T-helper 1 cell treated with Interleukin-12 subunit alpha and Interleukin-12 subunit beta and Interleukin-4 antibody, amounts not matched to agents 30 ng/mL and 1 ng/mL, for 36 hours (primary cell): ENCODE results near the gene LTB4R2. TPM values are rescaled to one million over a fixed set of nuclear protein-coding genes. Genes with fewer than 3 reads are reported as not detected.

Experiments
- intact Hi-C: fragments of 100-400 bp; cut with micrococcal nuclease; formaldehyde crosslinking; loops from one replicate; pipeline ENCODE4 v1.15.1; 2024
- total RNA-seq: library from RNA; stranded (reverse); gene quantifications from 2 replicates; pipeline ENCODE4 v1.2.3, GENCODE V29; 2022

Gene LTB4R2
- 15.1 and 17.8 TPM in 2 replicates for total RNA-seq

DNA sequence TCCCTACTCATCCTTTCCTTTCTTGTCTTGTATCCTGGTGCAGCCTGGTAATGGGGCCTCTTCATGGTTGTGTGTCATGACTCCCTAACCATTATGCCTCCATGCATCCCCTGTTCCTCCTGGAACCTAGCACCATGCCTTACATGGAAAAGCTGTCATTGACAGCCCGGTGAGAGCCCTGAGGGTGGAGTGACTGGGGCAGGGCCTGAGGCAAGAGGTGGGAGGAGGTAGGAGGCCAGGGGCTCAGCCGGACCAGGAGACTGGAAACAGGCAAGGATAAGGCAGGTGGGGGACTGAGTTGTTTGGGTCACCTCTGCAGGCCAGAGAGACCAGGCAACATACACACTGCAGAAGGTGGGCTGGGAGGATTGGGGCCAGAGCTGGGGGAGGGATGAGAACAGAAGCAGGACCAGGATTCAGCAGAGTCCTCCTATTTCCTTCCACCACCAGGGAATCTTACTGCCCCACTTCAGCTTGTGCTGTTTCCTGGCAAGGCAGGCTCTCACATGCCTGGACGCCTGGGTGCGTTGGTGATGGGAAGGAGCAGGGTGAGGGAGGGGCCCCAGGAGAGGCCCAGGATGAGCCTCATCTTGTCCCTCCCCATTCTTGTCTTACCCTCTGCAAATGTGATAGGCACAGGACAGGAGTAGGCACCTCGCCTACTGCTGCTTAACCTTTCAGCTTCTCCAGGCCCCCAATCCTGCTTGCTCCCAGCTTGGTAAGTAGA lies at the start of gene LTB4R2:
LTB4R2 (plus strand) TSS at position 603 of the 727 bp plus-strand sequence. CDS start 525 bp downstream, outside the sequence.
- intact Hi-C loops = loop anchor here (5.0 kb wide), 1 partner anchor 192 kb away; no protein-coding TSS in a partner anchor

GRCh38 chr14:24260780-24261157 lies 49.2 kb upstream of the LTB4R2 start:
- intact Hi-C loops = no loop called here

DNA sequence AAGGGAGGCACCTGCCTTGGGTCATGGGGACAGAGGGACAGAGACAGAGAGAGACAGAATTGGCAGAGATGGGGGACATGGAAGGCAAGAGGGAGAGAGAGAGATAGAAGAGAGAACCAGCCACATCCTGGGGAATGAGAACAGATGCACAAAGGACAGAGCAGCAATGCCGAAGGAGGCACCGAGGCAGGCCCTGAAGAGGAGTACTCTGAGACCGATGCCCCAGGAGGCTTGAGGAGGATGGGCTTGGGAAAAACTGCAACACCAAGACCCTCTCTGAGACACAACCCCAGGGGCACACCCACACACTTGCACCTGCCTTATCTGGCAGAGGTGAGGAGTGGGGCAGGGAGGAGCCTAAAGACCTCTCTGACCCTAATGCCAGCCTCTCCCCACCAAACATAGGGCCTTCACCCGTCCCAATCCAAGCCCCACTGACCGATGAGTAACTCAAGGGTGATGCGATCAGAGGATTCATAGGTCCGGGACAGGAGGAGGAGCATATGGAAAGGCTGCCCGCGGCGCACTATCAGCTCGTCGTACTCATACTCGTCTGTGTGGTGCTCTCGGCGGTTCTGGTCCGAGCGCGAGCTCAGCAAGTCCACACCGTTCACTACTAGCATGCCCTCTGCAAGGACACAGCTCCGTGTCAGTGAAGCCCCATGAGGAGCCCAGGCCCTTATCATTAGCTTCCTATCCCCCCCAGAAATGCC lies 48.5 kb upstream of the LTB4R2 start:
- intact Hi-C loops = no loop called here

DNA sequence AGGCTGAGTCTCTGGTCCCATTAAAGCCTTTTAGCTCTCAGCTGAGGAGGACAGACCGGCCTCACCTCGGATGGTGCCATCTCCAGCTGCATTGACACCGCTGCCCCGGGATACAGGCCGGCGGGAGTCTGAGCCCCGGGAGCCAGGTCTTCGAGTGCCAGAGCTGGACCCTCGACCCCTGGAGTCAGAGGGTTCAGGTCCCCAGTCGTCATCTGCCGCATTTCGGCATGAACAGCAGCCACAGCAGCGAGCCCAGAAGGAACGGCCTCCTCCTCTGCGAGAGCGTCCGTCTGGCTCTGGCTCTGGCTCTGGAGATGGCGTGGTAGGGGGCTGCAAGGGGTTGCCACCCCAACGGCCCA lies 48.0 kb upstream of the LTB4R2 start:
- intact Hi-C loops = no loop called here

DNA sequence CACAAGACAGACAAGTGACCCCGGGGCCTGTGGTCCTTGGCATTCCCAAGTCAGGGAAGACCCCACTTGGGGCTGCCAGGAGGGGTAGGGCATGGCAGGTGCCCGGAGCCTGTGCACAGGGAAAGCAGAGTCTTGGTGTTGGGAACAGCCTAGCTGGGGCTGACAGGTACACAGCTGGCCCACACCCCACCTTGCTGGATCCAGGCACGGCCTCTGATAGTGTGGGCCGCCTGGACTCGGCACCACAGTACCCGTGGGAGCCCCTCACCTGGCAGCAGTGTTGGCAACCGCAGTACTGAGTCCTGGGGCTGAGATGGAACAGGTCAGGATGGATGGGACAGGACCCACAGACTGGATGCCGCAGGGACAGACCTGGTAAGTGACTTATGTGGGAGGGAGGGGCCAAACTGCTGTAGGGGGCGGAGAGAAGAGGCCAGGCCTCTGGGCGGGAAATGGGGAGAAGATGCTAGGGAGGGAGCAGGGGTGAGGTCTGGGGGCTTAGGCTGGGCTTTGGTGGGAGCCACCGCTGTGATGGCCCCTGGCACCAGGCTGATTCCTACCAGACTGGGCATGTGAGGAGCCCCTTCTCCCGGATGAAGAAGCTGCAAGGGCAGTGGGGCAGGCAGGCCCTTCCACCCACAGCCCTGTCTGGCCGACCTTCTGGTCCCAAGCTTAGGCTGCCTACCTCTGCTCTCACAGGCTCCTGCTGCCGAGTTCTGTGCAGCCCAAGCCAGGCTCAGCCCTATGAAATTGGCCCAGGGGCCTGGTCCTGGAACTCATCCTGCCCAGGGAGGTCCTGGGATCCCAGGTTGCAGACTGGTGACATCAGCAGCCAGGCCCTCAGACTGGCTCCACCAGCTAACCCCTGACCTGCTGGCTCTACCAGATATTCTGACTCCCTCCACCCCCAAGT lies 46.9 kb upstream of the LTB4R2 start, which contains the start of gene TGM1:
TGM1 (minus strand) TSS at position 357 of the 913 bp plus-strand sequence. CDS start 825 bp downstream, outside the sequence.
- intact Hi-C loops = no loop called here

DNA sequence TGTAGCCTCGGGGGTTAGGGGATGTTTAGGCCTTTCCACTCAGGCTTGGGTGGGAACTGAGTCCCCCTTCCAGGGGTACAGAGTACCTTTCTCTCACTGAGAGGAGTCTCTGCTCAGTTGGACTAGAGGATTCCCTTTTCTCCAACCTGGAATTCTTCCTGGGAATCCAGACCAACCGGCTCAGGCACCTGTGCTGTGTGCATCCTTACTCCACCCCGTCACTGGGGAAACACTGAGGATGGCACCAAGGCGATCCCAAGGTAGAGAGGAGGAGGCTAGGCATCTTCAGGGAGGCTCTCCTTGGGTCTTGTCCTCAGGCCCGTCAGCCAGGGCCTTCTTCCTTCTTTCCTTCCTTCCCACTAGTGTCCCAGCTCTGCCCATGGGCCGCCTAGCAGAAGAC lies 46.1 kb upstream of the LTB4R2 start:
- intact Hi-C loops = no loop called here

- intact Hi-C loops = no loop called here
Measured at GRCh38 chr14:24264298-24264697, 45.6 kb upstream of the LTB4R2 start.

DNA sequence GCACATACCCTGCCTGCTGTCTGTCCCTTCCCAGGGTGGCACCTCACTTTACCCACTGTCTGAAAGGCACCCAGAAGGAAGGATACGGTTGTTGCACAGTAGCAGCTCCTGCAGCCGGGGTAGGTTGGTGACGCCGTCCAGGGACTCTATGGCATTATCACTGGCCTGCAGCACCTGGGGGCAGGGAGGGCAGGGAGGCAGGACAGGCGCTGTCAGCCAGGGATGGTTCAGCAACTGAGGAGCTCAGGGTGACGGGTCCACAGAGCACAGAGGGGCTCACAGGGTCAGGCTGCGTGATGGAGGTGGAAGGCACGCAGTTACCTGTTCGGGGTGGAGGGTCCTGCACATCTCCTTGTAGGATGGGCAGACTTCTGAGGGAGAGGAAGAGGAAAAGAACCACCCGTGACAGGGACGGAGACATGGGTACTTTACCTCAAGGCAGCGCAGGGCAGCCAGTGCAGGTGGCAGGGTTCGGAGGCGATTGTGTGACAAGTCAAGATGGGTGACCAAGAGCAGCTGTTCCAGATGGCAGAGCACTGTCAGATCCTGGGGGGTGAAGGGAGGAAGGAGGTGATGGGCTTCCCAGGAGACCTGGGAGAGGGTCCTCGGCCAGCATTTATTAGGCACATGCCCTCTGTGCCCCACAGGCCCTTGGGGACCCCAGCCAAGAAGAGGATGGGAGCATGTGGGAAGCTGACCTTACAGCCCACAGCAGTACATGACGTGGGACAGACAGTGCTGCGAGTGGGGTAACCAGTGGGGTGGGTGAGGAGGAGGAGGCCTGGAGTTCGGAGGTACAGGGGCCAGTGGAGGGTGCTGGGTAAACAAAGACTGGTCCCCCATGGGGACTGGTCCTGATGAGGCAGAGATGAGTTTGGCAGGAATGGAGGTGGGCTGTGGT lies 43.3 kb upstream of the LTB4R2 start:
- intact Hi-C loops = no loop called here

- intact Hi-C loops = no loop called here
Measured at GRCh38 chr14:24267516-24267915, 42.4 kb upstream of the LTB4R2 start.

GRCh38 chr14:24268225-24268624 lies 41.7 kb upstream of the LTB4R2 start:
- intact Hi-C loops = no loop called here

DNA sequence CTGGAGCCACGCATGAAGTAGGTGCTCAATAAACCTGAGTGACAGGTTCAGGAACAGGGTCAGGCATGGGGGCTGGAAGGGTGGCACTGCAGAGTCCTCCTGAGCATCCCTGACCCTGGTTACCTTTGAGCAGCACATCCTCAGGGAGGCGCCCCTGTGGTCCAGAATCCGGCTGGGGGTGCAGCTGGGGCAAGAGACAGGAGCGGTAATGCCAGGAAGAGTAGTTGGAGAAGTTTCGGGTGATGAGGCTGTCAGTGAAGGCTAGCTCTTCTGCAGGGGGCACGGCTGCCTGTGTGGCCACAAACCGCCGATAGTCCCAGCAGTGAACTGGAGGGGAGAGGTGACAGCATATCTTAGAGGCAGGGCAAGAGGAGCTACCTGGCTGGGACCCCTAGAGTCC lies 40.6 kb upstream of the LTB4R2 start:
- intact Hi-C loops = no loop called here

GRCh38 chr14:24269910-24270536 lies 39.9 kb upstream of the LTB4R2 start:
- intact Hi-C loops = loop anchor here (2.0 kb wide), 1 partner anchor 19 kb away; no protein-coding TSS in a partner anchor

GRCh38 chr14:24270537-24271133 lies 39.3 kb upstream of the LTB4R2 start:
- intact Hi-C loops = loop anchor here (1.0 to 2.0 kb wide), 12 partner anchors 18 to 172 kb away; partner anchors contain the start of genes DCAF11, GMPR2, MDP1 and NEDD8

- intact Hi-C loops = loop anchor here (1.0 to 2.0 kb wide), 12 partner anchors 18 to 171 kb away; partner anchors contain the start of genes DCAF11, GMPR2, MDP1 and NEDD8
Measured at GRCh38 chr14:24271134-24271833, 38.7 kb upstream of the LTB4R2 start, which contains the start of gene RABGGTA. Gene RABGGTA (minus strand): TSS chr14:24271597. CDS start chr14:24271115, 482 bp downstream.

DNA sequence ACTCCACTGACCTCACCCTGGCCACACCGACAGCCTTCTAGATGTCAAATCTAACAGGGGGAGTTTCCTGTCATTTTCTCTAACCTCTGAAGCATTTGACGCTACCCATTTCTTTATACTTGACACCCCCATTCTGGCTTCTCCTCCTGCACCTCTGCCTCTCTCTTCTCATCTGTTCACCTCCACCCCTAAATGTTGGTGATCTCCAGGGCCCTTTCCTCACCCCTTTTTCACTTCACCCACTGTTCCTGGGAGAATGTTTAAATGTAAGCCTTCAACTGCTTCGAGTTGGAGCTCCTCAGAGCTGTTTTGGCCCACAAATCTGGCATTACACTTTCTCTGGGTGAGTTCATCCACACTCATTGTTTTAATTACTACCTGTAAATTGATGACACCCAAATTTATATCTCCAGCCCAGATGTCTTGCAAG lies 38.1 kb upstream of the LTB4R2 start:
- intact Hi-C loops = loop anchor here (1.0 to 2.0 kb wide), 12 partner anchors 17 to 170 kb away; partner anchors contain the start of genes DCAF11, GMPR2, MDP1 and NEDD8

GRCh38 chr14:24272467-24272866 lies 37.5 kb upstream of the LTB4R2 start:
- intact Hi-C loops = no loop called here

DNA sequence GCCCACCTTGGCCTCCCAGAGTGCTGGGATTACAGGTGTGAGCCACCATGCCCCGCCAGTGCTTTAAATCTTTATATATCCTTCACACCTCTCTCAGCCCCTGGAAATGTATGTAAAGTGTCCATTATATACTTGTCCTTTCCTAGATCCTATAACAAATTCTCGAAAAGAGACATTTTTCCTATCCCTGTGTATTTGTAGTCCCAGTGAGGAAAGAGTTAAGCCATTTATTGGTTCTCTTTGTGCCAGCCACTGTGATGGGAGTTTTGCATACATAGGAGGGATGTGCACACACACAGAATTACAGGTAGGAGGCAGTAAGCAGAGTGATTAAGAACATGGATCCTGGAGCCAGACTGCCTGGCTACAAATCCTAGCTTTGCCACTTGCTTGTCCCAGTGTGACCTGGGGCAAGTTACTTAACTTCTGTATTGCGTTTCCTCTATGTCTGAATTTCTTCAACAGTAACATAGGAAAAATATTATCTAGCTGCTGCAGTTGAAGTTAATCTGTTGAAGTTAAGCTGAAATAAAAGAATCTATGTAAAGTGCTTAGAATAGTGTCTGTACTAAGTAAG lies 36.4 kb upstream of the LTB4R2 start:
- intact Hi-C loops = no loop called here

GRCh38 chr14:24274101-24274543 lies 35.8 kb upstream of the LTB4R2 start:
- intact Hi-C loops = no loop called here
